Esophagus muscularis mucosa (tissue), 4 donors: ENCODE measurements around the gene SYT4.

Experiments used
- CTCF ChIP-seq, 3 experiments: fragments of 200-600 bp in 2 of 3; fragments of 450-650 bp in 1 of 3; sonication (generic) in 2 of 3; IDR thresholded peaks; one replicate each; pipeline ENCODE4 v1.5.1; 2017 to 2019; ENCODE audit warnings: antibody characterized with exemption in 3 of 3, mild to moderate bottlenecking in 2 of 3, moderate library complexity in 1 of 3
- EP300 ChIP-seq: sonication (generic); formaldehyde crosslinking; IDR thresholded peaks from one replicate; pipeline ENCODE4 v1.6.1; 2017; ENCODE audit warnings: antibody characterized with exemption
- POLR2AphosphoS5 ChIP-seq, 2 donors: sonication (generic); formaldehyde crosslinking; IDR thresholded peaks; one replicate each; pipeline ENCODE4 v1.6.1; 2017; ENCODE audit warnings: antibody characterized with exemption in 2 of 2

- TF ChIP-seq CTCF (IDR thresholded peaks at IDR 0.05) (no peak), EP300 (no peak), POLR2AphosphoS5 (IDR thresholded peaks at IDR 0.05) (no peak)
Measured at GRCh38 chr18:43276491-43276890, 799 bp downstream of the SYT4 start.
